ENCODE results near the gene PAXX.

Gene PAXX

DNA sequence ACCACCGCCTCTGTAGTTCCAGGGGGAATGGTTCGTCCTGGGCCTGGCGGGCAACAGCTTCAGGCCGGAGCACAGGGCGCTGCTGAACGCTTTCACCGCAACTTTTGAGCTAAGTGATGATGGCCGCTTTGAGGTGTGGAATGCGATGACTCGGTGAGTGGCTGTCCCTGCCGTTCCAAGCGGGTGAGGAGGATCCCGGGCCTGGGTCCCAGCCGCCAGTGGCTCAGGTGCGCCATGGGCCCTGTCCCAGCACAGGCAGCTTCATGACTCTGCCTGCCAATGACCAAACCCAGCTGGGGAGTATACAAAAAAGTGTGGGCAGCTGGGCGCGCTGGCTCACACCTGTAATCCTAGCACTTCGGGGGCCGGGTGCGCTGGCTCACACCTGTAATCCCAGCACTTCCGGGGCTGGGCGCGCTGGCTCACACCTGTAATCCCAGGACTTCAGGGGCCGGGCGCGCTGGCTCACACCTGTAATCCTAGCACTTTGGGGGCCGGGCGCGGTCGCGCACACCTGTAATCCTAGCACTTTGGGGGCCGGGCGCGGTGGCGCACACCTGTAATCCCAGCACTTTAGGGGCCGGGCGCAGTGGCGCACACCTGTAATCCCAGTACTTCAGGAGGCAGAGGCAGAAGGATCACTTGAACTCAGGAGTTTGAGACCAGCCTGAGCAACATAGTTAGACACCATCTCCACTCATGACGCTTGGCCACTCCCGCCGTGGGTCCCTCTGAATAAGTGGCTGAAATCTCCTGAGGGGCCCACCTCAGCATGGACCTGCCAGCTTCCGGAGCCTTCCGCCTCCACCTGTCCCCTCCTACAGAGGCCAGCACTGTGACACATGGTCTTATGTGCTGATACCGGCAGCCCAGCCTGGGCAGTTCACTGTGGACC is 39.1 kb upstream of the PAXX start:
- no peak for DNase-seq (ENCODE audit: low read depth in 2 of 2)

GRCh38 chr9:136953771-136954269 is 38.4 kb upstream of the PAXX start:
- DNase-seq (ENCODE audit: low read depth in 2 of 2) = no peak

DNA sequence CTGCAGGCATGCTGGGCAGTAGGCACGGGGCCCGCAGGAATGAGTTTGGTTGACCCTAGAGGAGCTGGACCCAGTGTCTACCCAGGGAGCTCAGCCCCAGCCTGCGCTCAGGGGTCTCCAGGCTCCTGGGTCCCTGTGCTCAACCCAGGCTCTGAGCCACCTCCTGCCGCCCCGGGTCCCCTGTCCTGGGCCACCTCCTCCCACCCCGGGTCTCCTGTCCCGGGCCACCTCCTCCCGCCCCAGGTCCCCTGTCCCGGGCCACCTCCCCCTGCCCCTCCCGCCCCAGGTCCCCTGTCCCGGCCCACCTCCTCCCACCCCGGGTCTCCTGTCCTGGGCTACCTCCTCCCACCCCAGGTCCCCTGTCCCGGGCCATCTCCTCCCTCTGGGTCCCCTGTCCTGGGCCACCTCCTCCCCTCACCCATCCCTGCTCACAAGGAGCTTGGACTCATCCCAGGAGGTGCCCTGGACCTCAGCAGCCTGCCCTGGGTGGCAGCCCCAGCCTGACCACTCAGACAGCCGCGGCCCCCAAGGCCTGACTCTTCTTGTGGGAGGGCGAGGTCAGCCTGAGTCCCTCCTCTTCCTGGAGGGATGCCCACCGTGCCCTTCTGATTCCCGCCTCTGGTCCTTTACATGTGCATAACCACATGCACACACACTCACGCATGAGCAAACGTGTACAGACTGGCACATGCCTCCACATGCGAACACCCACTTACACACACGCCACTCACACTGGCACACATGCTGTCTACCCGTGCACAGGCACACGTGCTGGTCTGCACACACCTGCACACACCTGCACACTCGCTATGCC is 37.7 kb upstream of the PAXX start:
- DNase-seq (ENCODE audit: low read depth in 2 of 2) = no peak

- DNase-seq (ENCODE audit: low read depth in 2 of 2) = no peak
These were observed 36.9 kb upstream of the PAXX start for GRCh38 chr9:136955202-136955942.

DNA sequence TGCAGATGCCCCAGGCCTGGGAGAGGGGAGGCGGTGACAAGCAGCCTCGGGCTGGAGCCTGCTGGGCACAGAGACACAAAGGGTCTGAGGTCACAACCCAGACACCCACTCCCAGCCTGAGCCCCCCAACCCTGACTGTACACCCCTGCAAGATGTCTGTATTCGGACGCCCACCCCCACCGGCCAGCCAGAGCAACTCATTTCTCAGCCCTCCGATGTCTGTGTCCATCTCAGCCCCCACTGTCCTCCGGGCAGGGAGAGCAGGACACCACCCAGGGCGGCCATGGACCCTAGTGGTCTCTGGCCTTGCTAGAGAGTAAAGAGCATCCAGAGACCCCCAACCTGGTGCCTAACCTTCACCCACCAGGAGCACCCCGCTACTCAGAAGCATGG is 36.3 kb upstream of the PAXX start:
- no peak for DNase-seq (ENCODE audit: low read depth in 2 of 2)

- no peak for DNase-seq (ENCODE audit: low read depth in 2 of 2)
These were observed 35.6 kb upstream of the PAXX start for GRCh38 chr9:136956604-136957003.

DNA sequence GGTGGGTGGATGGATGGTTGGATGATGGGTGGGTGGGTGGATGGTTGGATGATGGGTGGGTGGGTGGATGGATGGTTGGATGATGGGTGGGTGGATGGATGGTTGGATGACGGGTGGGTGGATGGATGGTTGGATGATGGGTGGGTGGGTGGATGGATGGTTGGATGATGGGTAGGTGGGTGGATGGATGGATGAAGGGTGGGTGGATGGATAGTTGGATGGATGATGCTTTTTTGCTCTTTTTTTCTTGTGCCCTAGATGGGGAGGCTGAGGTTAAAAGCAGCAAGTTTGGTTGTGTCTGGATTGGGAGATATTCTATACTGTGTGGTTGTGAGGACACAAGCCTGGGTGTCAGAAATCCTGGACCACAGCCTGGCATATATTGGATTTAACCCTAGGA is 34.8 kb upstream of the PAXX start:
- DNase-seq (ENCODE audit: low read depth in 2 of 2) = no peak

- no peak for DNase-seq (ENCODE audit: low read depth in 2 of 2)
These were observed 34.3 kb upstream of the PAXX start for GRCh38 chr9:136957901-136958300.

DNA sequence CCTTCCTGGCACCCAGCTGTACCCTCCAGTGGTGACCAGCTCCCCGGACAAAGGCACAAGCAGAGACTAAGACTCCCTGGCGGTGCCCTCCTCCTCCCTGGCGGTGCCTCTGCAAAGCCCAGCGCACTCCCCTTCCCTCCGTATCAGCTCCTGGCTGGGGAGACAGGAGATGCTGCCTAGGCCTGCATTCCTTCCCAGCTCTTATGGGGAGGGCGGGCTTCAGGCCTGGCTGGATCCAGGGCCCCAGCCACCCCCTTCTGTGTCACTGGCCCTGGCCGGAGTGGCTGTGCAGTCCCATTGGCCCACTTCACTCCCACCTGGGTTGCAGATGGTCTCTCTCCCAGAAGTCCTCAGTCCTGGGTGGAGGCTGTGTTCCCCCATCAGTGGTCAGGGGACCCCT is 33.7 kb upstream of the PAXX start:
- no peak for DNase-seq (ENCODE audit: low read depth in 2 of 2)

GRCh38 chr9:136958898-136959850 is 33.0 kb upstream of the PAXX start:
- no peak for DNase-seq (ENCODE audit: low read depth in 2 of 2)

DNA sequence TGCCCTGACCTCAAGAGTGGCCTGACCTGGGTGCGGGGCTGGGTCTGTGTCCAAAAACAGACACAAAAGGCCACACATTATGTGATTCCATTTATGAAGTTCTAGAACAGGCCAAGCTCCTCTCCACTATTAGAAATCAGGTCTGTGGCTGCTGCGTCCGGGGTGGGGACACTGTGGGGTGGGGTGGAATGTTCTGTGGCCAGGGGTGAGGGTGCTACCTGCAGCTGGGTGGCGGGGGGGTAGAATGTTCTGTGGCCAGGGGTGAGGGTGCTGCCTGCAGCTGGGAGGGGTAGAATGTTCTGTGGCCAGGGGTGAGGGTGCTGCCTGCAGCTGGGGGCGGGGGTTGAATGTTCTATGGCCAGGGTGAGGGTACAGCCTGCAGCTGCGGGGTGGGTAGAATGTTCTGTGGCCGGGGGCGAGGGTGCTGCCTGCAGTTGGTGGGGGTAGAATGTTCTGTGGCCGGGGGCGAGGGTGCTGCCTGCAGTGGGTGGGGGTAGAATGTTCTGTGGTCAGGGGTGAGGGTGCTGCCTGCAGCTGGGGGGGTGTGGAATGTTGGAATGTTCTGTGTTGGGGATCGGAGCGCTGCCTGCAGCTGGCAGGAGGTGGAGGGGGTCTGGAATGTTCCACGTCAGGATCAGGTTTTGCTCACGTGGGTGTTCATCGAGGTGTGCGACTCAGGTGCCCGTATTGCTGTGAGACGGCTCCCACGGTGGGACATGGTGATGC is 31.8 kb upstream of the PAXX start:
- no peak for DNase-seq (ENCODE audit: low read depth in 2 of 2)

DNA sequence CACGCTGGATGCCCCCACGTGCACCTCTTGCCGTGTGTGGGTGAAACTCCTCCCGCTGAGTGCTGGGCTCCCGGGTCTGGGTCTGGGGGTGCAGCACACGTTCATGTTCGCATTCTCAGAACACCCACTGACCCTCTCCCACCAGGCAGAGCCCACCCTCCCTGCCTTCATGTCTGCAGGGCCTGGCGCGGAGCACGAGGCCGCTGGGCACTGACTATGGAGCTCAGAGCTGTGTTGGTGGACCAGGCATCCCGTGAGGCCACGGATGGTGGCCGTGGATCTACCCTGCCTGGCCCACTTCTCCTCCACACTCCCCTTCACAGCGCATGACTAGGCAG is 31.3 kb upstream of the PAXX start:
- DNase-seq (ENCODE audit: low read depth in 2 of 2) = no peak

GRCh38 chr9:136961279-136962065 is 30.8 kb upstream of the PAXX start:
- no peak for DNase-seq (ENCODE audit: low read depth in 2 of 2)

- no peak for DNase-seq (ENCODE audit: low read depth in 2 of 2)
These were observed 30.1 kb upstream of the PAXX start for GRCh38 chr9:136962163-136962562.

GRCh38 chr9:136962701-136963248 is 29.4 kb upstream of the PAXX start:
- DNase-seq (ENCODE audit: low read depth in 2 of 2) = no peak

DNA sequence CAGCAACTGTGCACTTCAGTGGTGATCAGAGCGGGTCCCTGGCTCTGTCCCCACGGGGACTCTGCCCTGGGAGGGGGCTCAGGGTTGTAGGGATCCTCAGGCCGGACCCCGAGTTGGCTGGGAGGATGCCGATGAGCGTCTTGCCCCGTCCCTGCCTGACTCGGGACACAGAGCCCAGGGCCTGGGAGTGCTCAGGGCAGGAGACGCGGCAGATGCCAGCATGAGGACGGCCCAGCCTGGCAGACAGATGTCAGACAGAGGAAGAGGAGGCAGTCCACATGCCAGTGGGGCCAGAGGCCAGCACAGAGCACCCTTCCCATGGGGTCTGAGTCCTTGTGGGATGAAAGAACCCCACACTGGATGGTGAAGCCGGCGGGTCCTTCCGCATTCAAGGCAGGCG is 28.9 kb upstream of the PAXX start:
- no peak for DNase-seq (ENCODE audit: low read depth in 2 of 2)

DNA sequence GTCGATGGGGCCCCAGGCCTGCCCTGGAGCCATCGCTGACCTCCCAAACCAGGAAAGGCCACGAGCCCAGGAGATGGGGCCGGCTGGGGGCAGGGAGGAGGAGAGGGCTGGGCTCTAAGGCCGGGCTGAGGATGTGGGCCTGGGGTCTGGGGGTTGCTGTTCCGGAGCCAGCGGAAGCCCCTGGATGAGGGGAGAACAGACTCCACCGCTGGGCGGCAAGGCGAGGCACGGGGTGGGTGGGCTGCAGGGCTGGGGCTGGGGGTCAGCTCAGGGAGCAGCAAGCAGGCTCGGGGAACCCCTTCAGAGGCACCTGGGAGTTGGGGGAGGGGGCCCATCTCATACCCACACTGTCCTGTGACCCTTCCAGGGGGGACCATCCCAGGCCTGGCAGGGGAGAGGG is 28.5 kb upstream of the PAXX start:
- no peak for DNase-seq (ENCODE audit: low read depth in 2 of 2)

- DNase-seq (ENCODE audit: low read depth in 2 of 2) = no peak
These were observed 28.0 kb upstream of the PAXX start for GRCh38 chr9:136964171-136964689.

GRCh38 chr9:136964833-136965422 is 27.3 kb upstream of the PAXX start:
- DNase-seq (ENCODE audit: low read depth in 2 of 2) = no peak

All from activated CD4-positive, alpha-beta T cell treated with anti-CD3 and anti-CD28 coated beads for 24 hours (primary cell).